Natural killer cell treated with Interleukin-12 subunit alpha and Interleukin-12 subunit beta and Interleukin-15 and Interleukin-18, amount 100 ng/mL, for 72 hours (primary cell): ENCODE results near the gene DCST2. TPM values are rescaled to one million over a fixed set of nuclear protein-coding genes. Genes with fewer than 3 reads are reported as not detected.
"Not testable (repeated sequence)": the region's sequence is repeated elsewhere in the genome, so short reads cannot be mapped to it uniquely, and the experiment has no call there.

Experiments used
- ATAC-seq, 2 donors: fragments of 150-1000 bp; cut with Tn5 transposase in 1 of 2; sonication (Bioruptor Pico), chemical (Tn5 transposase) in 1 of 2; 2 replicates each; pipeline ENCODE4 v1.10.0; 2021
- DNase-seq: peaks from one replicate; pipeline ENCODE4 v3.0.0; 2022; ENCODE audit warnings: low spot score
- H3K27ac Mint-ChIP-seq, 2 donors: 1 replicate in 1 of 2; 2 replicates in 1 of 2; pipeline ENCODE4 v1.8.0; 2022; ENCODE audit warnings: mixed read lengths in 2 of 2, mild to moderate bottlenecking in 1 of 2, moderate library complexity in 1 of 2
- H3K27me3 Mint-ChIP-seq, 2 donors: 1 replicate in 1 of 2; 2 replicates in 1 of 2; pipeline ENCODE4 v1.8.0; 2022; ENCODE audit warnings: mixed read lengths in 2 of 2
- H3K36me3 Mint-ChIP-seq: one replicate; pipeline ENCODE4 v1.8.0; 2022; ENCODE audit warnings: mixed read lengths
- H3K4me1 Mint-ChIP-seq, 2 donors: 1 replicate in 1 of 2; 2 replicates in 1 of 2; pipeline ENCODE4 v1.8.0; 2022; ENCODE audit warnings: low read depth in 2 of 2, mixed read lengths in 2 of 2, mild to moderate bottlenecking in 1 of 2
- H3K4me3 Mint-ChIP-seq: one replicate; pipeline ENCODE4 v1.8.0; 2022; ENCODE audit warnings: mixed read lengths
- H3K9me3 Mint-ChIP-seq: 2 replicates; pipeline ENCODE4 v1.8.0; 2022; ENCODE audit warnings: mixed read lengths
- total RNA-seq, 2 donors: library from RNA; stranded (reverse); gene quantifications; one replicate each; pipeline ENCODE4 v1.2.3, GENCODE V29; 2022

Gene DCST2
- total RNA-seq, 2 donors from 2014 or later, result 0.57 TPM; not detected in 1

GRCh38 chr1:155001675-155002463 is 31.7 kb downstream of the DCST2 start:
- no peaks in the 10 kb centered on the region for H3K36me3 Mint-ChIP-seq
- H3K4me1 Mint-ChIP-seq, result peaks cover 41 to 46% of the 10 kb centered on the region in 2 donors
- peak overlapping the region; percentile 94 to 95 for H3K27ac Mint-ChIP-seq
- no peaks in the 10 kb centered on the region for H3K9me3 Mint-ChIP-seq
- H3K4me3 Mint-ChIP-seq, result peak overlapping the region; percentile 95
- ATAC-seq (peak; percentile 90 to 94), DNase-seq (peak; percentile 100)
- H3K27me3 Mint-ChIP-seq, result no peaks in the 10 kb centered on the region

- Mint-ChIP-seq H3K36me3 (no peaks in the 10 kb centered on the region), H3K27me3 (no peaks in the 10 kb centered on the region), H3K4me1 (peaks cover 36 to 41% of the 10 kb centered on the region in 2 donors), H3K9me3 (no peaks in the 10 kb centered on the region), H3K4me3 (peak overlapping the region; percentile 95), H3K27ac (peak overlapping the region; percentile 94 to 95)
- DNase-seq (no peak), ATAC-seq (no peak)
Observed at GRCh38 chr1:155001425-155001674, 32.2 kb downstream of the DCST2 start.

DNA sequence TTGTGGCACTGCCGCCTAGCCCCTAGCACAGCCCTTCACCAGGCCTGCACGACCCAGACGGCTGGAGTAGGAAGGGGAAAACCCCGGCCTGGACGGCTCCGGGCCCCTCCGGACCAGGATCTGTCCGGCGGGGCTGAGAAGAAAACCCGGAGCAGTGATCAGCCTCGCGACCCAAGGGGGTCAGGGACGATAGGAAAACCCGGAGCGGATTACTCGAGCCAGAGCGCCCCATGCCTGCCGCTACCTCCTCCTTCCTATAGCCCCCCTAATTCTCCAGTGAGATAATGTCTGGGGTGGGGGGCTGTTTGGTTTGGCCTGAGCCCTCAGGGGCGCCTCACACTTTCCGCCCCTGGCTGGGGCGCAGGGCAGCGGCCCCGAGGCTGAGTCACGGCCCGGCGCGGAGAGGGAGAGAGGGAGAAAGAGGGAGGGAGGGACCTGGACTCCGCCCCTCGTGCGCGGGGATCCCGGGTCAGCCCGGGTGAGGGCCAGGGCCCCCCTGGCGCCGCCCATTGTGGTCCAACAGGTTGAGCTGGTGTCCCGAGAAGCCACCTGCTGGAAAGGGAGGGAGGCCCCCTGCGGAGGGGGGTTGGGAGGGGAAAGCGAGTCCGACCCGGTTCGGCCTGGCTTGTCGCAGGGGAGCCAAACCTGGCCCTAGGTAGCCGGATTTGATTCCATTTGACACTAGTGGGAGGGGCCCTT is 32.7 kb downstream of the DCST2 start:
- Mint-ChIP-seq H3K9me3 (no peaks in the 10 kb centered on the region), H3K27ac (peak overlapping the region; percentile 94 to 95), H3K4me3 (peak overlapping the region; percentile 95), H3K4me1 (peaks cover 31 to 36% of the 10 kb centered on the region in 2 donors), H3K27me3 (no peaks in the 10 kb centered on the region), H3K36me3 (no peaks in the 10 kb centered on the region)
- ATAC-seq (peak; percentile 67 to 77), DNase-seq (peak; percentile 91)

GRCh38 chr1:155000411-155000725 is 33.2 kb downstream of the DCST2 start:
- H3K36me3 Mint-ChIP-seq, result no peaks in the 10 kb centered on the region
- no peak for ATAC-seq

DNA sequence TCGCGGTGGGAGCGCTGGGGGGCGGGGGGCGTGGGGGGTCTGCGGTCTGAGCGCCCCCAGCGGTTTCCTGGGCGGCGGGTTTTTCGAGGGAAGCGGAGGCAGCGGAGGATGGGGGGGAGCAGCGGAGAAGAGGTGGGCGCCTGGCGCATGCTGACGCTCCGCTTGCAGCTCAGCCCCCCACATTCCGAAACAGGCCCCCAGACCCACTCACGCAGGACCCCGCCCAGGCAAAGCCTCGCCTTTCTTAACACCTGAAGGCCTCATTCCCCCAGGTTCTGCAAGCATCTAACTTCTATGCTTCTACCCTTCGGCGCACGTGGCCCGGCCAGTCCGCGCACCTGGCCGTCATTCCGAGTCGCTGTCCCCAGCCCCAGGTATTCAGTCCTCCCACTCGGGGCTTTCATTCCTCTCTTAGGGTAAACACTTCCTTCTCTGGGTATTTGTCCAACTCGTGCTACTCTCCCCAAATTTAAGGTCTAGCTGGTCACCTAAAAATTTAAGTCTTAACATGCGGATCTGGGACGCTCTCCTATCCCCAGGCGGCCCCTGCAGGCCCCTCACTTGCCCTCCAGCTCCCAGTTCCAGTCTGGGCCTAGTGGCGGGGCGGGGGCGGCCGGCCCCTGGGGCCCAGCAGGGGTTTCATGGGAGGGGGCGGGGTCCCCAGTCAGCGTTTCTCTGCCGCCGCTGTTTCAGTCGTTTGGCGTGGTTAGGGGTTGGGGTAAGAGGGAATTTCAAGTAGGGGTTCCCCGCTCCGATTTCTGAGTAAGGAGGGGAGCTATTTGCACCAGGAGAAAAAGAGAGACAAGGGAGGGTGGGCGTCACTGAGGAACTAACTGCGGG is 33.8 kb downstream of the DCST2 start:
- Mint-ChIP-seq H3K27me3 (no peaks in the 10 kb centered on the region), H3K27ac (peak overlapping the region; percentile 94 to 95), H3K4me1 (peaks cover 29 to 31% of the 10 kb centered on the region in 2 donors), H3K4me3 (peak overlapping the region; percentile 95), H3K36me3 (no peaks in the 10 kb centered on the region), H3K9me3 (no peaks in the 10 kb centered on the region)
- no peak for ATAC-seq
- DNase-seq, result no peak

More at GRCh38 chr1:155000411-155000725, 33.2 kb downstream of the DCST2 start:
- Mint-ChIP-seq H3K4me1 (peaks cover 31 to 32% of the 10 kb centered on the region in 2 donors), H3K9me3 (no peaks in the 10 kb centered on the region), H3K27me3 (no peaks in the 10 kb centered on the region), H3K4me3 (peak overlapping the region; percentile 95), H3K27ac (peak overlapping the region; percentile 94 to 95)
- DNase-seq, result no peak

GRCh38 chr1:154998818-154999570 is 34.6 kb downstream of the DCST2 start:
- peak overlapping the region; percentile 70 to 94 for H3K27ac Mint-ChIP-seq
- H3K36me3 Mint-ChIP-seq, result no peaks in the 10 kb centered on the region
- H3K9me3 Mint-ChIP-seq, result no peaks in the 10 kb centered on the region
- DNase-seq (peak; percentile 79), ATAC-seq (no peak)
- H3K4me1 Mint-ChIP-seq, result peaks cover 23 to 24% of the 10 kb centered on the region in 2 donors
- H3K27me3 Mint-ChIP-seq, result no peaks in the 10 kb centered on the region
- peak overlapping the region; percentile 83 for H3K4me3 Mint-ChIP-seq

GRCh38 chr1:154998201-154998780 is 35.3 kb downstream of the DCST2 start:
- DNase-seq, result no peak
- ATAC-seq, result no peak
- Mint-ChIP-seq H3K4me3 (peak overlapping the region; percentile 38), H3K27me3 (no peaks in the 10 kb centered on the region), H3K4me1 (peaks cover 19 to 24% of the 10 kb centered on the region in 2 donors), H3K9me3 (no peaks in the 10 kb centered on the region), H3K36me3 (no peaks in the 10 kb centered on the region), H3K27ac (peak overlapping the region in 1 of 2 donors; percentile 94)

GRCh38 chr1:154996966-154997701 is 36.4 kb downstream of the DCST2 start:
- Mint-ChIP-seq H3K27ac (no peak overlapping the region), H3K9me3 (no peaks in the 10 kb centered on the region), H3K4me1 (peaks cover 18 to 24% of the 10 kb centered on the region in 2 donors), H3K4me3 (no peak overlapping the region), H3K36me3 (no peaks in the 10 kb centered on the region), H3K27me3 (no peaks in the 10 kb centered on the region)
- no peak for ATAC-seq
- no peak for DNase-seq

GRCh38 chr1:154995301-154995983 is 38.1 kb downstream of the DCST2 start:
- DNase-seq, H3K36me3 Mint-ChIP-seq, ATAC-seq, H3K27me3 Mint-ChIP-seq, H3K4me3 Mint-ChIP-seq, H3K9me3 Mint-ChIP-seq: not testable (repeated sequence)
- Mint-ChIP-seq H3K4me1 (peaks cover 18 to 24% of the 10 kb centered on the region in 2 donors), H3K27ac (peak overlapping the region in 1 of 2 donors; percentile 33)

GRCh38 chr1:154994591-154994990 is 39.0 kb downstream of the DCST2 start:
- no peaks in the 10 kb centered on the region for H3K36me3 Mint-ChIP-seq
- H3K27me3 Mint-ChIP-seq, result no peaks in the 10 kb centered on the region
- no peak for DNase-seq
- H3K4me3 Mint-ChIP-seq, result no peak overlapping the region
- H3K9me3 Mint-ChIP-seq, result no peaks in the 10 kb centered on the region
- peaks cover 13 to 16% of the 10 kb centered on the region in 2 donors for H3K4me1 Mint-ChIP-seq
- H3K27ac Mint-ChIP-seq, result peak overlapping the region in 1 of 2 donors; percentile 33
- ATAC-seq, result no peak

DNA sequence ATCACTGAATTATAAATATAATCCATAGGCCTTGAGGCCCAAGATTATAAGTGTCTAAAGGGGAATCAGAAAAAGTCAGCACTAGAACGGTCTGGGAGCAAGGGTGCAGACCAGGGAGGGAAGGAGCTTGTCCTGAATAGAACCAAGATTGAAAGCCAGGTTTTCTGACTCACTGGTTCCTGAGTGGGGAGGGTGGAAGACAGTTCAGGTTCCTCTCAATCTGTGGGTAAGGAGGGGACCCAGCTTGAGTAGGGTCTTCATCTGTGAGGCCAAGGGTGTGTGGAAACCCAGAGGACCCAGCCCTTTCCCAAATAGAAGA is 39.4 kb downstream of the DCST2 start:
- ATAC-seq, result no peak
- Mint-ChIP-seq H3K36me3 (no peaks in the 10 kb centered on the region), H3K27ac (peak overlapping the region in 1 of 2 donors; percentile 18), H3K27me3 (no peaks in the 10 kb centered on the region), H3K4me1 (peaks cover 15 to 16% of the 10 kb centered on the region in 2 donors), H3K9me3 (no peaks in the 10 kb centered on the region), H3K4me3 (no peak overlapping the region)
- no peak for DNase-seq

DNA sequence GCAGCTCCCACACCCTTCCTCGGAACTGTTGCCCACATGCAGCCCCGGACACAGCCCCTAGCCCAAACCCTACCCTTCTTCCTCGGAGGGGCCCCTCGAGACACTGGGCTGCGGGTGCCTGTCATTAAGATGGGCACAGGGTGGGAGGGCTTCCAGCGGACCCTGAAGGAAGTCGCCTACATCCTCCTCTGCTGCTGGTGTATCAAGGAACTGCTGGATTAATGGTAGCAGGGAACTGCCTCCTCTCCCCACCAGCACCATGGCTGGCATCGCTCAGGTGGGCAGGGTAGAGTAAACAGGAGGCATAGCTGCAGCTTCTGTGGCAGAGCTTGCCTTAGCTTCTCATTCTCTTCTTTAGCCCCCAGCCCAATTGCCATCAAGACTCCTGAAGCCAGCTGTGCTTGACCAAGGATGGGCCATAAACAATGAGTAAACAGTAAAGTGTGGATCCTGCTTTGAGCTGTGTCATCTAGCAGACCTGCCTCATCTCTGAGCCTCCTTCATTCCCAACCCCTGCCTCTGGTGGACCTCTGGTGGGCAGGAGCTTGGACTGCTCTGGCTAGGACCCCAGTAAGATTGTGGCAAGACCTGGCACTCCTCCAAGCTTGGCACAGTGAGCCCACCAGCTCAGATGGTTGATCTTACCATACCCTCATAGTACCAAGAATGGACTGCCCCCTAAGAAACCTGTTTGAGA is 39.9 kb downstream of the DCST2 start, which contains the start of gene LENEP:
TSS of gene LENEP (plus strand) at position 15 of the 697 bp plus-strand sequence. CDS start at position 37, 22 bp downstream.
- Mint-ChIP-seq H3K27ac (peak within 1 kb of the TSS in 1 of 2 donors; percentile 18), H3K4me3 (no peak within 1 kb of the TSS), H3K27me3 (no peaks in the 10 kb centered on the region), H3K4me1 (peaks cover 10 to 15% of the 10 kb centered on the region in 2 donors), H3K9me3 (no peaks in the 10 kb centered on the region), H3K36me3 (no peaks in the 10 kb centered on the region)
- ATAC-seq (no peak), DNase-seq (no peak)
